D721Med (cell line): ENCODE data around the gene BOC.

Experiments used
- DNase-seq: peaks from one replicate; pipeline ENCODE4 v3.0.0; 2011; ENCODE audit warnings: low spot score; ENCODE audit not compliant: insufficient read length
- FAIRE-seq: peaks from 2 replicates; lab custom pipeline; 2011; peaks lifted over from hg19 to GRCh38; lab: Jason Lieb, UNC
- CTCF ChIP-seq: IDR thresholded peaks from 2 replicates; pipeline ENCODE4 v1.5.1; 2012; ENCODE audit warnings: mild to moderate bottlenecking, control low read depth; ENCODE audit not compliant: insufficient read depth; ENCODE audit errors: missing control alignments

Gene BOC

DNA sequence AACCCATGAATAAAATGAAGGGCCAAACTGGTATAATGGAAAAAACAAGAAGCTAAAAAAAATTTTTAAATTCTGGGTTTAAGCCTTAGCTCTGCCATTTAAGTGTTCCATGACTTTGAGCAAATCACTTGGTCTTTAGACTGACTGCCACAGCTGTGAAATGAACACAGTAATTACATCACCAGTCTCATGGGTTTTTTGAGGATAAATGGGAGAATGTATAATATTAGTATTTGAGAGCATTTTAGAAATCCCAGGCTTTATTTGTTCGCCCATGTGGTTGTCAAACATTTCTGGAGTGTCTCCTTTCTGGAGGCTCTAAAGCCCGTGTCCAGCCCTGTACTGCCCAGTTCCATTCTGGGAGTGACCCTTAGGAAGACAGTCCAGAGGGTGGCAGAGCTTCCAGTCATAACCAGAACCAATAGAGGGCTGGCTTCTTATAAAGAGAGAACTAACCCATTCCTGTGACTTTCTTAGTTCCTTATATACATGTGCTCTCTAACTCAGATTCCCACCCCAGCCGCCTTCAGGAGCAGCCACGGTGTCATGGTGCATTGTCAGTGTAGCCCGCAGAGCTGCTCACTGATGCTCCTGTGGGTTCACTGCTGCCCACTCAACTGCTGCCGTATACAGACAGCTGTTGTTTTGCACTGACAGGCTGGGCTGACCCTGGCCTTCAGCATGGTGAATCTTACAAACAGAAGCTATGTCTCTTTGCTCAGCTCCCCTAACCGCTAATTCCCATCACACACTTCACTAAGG is 44.7 kb downstream of the BOC start:
- no peak for TF ChIP-seq CTCF
- DNase-seq, result no peak
- FAIRE-seq, result no peak

- no peak for TF ChIP-seq CTCF
- FAIRE-seq (no peak), DNase-seq (no peak)
These were observed 47.0 kb downstream of the BOC start for GRCh38 chr3:113258361-113258760.

DNA sequence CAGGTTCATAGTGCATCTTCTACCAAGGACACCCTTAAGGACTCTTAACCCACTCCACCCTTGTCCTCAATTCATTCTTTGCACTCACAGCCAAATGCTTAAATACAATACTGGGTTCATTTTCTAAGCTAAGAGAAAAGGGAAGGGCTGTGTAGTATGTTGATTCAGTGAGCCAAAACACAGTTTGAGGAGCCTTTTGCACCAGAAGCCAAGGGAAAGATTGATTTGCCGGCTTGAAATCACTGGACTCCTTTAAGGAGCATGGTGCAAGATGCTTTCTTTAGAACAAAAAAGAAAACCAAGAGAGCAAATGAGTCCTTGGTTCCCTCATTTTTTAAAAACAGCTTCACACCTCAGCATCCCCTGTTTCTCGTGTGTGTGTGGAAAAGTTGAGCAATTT is 47.8 kb downstream of the BOC start:
- FAIRE-seq, result no peak
- no peak for TF ChIP-seq CTCF
- no peak for DNase-seq

GRCh38 chr3:113261063-113261625 is 49.8 kb downstream of the BOC start:
- no peak for FAIRE-seq
- TF ChIP-seq CTCF, result no peak
- DNase-seq, result no peak

- no peak for TF ChIP-seq CTCF
- FAIRE-seq (no peak), DNase-seq (no peak)
These were observed 50.4 kb downstream of the BOC start for GRCh38 chr3:113261626-113262303.

DNA sequence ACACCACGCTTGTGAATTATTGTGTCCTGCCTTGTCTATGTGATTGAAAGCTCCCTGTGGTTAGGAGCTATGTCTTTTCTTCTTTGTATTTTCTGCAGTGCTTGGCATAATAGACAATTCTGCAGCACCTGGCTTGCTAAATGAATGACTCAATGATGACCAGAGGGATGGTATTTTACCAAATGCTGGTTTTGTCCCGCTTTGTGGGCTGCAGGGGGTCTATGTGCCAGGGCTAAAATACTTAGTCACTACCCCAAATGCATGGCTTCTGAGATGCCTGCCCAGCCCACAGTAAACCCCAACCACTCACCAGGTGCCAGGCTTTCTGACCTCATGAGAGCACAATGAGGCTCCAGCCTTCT is 50.9 kb downstream of the BOC start:
- no peak for TF ChIP-seq CTCF
- DNase-seq (no peak), FAIRE-seq (no peak)

DNA sequence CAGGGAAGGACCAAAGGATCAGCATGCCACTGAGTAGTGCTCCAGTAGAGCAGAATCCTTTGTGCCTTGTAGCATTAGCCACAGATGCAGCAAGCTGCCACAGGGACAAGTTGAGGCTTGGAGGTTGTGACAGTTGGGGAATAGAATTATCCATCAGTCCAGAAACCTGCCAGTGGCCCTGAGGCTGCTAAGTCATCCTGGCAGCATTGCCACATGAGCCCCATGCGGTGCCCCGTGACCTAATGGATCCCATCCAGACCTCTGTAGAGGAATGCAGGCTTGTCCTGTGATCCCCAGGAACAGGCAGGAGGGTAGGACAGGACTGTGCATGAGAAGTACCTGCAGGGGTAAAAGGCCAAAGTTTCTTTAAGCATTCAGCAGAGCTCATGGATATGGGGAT is 51.7 kb downstream of the BOC start:
- no peak for DNase-seq
- FAIRE-seq, result no peak
- no peak for TF ChIP-seq CTCF
